ENCODE data around the gene GNB2.

GNB2 gene

DNA sequence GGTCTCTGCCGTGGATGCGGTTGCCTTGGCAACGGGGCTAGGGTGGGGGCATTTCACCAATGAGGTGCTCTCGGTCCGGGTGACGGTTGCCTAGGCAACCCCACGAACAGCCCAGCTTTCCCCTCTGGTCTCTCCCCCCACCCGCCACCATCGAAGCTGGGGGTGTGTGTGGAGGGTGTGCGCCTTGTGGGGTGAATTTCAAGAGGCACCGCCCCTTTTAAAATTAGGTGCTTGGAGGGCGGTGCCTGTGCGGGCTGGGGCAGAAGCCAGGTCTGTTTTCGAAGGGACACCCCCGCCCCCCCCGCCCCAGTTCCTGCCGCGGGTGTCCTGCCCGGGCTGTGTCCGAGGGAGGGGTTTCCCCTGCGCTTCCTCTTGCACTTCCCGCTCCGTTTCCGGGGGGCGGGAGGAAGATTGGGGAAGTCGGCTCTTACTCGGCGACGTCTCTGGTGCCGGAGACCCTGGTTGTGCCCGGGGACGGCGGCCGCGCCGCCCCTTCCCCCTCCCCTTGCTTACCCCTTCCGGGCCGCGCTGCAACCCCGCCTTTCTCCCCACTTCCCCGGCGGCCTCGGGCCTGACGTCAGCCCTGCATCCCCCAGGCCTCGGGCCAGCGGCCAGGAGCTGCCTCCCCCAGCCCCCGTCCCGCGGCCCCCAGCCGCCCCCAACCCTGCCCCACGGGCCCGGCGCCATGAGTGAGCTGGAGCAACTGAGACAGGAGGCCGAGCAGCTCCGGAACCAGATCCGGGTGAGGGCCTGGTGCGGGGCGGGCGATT lies 2.2 kb downstream of the GNB2 start:
- Histone ChIP-seq H3K27ac (no peak overlapping the region), H3K4me3 (ENCODE audit: low read depth, low read length) (peak overlapping the region; percentile 94), H3K27me3 (ENCODE audit: insufficient read depth, low read depth, severe bottlenecking) (no peaks in the 10 kb centered on the region), H3K9me3 (ENCODE audit: severe bottlenecking) (no peaks in the 10 kb centered on the region), H3K36me3 (peaks cover 39% of the 10 kb centered on the region)
- TF ChIP-seq, protein P1, sequence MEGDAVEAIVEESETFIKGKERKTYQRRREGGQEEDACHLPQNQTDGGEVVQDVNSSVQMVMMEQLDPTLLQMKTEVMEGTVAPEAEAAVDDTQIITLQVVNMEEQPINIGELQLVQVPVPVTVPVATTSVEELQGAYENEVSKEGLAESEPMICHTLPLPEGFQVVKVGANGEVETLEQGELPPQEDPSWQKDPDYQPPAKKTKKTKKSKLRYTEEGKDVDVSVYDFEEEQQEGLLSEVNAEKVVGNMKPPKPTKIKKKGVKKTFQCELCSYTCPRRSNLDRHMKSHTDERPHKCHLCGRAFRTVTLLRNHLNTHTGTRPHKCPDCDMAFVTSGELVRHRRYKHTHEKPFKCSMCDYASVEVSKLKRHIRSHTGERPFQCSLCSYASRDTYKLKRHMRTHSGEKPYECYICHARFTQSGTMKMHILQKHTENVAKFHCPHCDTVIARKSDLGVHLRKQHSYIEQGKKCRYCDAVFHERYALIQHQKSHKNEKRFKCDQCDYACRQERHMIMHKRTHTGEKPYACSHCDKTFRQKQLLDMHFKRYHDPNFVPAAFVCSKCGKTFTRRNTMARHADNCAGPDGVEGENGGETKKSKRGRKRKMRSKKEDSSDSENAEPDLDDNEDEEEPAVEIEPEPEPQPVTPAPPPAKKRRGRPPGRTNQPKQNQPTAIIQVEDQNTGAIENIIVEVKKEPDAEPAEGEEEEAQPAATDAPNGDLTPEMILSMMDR (IDR thresholded peaks at IDR 0.05; ENCODE audit: low read depth, low read length), result no peak
- peak; percentile 44 for DNase-seq

DNA sequence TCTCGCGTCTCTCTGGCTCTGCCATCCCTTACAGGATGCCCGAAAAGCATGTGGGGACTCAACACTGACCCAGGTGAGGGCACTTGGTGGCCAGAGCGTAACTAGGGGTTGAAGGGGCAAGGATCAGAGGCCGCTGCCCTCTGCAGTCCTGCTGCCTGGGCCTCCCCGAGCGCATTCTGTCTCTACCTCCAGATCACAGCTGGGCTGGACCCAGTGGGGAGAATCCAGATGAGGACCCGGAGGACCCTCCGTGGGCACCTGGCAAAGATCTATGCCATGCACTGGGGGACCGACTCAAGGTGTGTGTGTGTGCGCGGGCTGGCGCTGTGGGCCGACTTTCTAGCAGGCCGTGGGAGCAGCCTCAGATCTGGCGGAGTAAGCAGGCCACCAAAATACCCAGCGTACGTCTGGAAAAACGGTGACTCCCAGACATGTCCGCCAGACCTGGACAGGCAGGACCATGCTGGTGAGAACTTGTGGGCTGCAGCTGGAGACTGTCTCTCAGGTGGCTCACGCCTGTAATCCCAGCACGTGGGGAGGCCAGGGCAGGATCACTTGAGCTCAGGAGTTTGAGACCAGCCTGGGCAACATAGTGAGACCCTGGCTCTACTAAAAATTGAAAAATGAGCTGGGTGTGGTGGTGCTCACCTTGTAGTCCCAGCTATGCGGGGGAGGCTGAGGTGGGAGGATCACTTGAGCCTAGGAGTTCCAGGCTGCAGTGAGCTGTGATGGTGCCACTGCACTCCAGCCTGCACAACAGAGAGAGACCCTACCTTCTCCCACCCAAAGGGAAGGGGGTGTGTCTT lies 3.2 kb downstream of the GNB2 start:
- TF ChIP-seq, protein P1 (IDR thresholded peaks at IDR 0.05; ENCODE audit: low read depth, low read length), result no peak
- no peaks in the 10 kb centered on the region for H3K9me3 ChIP-seq (ENCODE audit: severe bottlenecking)
- no peak overlapping the region for H3K4me3 ChIP-seq (ENCODE audit: low read depth, low read length)
- no peaks in the 10 kb centered on the region for H3K27me3 ChIP-seq (ENCODE audit: insufficient read depth, low read depth, severe bottlenecking)
- H3K27ac ChIP-seq, result no peak overlapping the region
- DNase-seq, result no peak
- peaks cover 45% of the 10 kb centered on the region for H3K36me3 ChIP-seq

DNA sequence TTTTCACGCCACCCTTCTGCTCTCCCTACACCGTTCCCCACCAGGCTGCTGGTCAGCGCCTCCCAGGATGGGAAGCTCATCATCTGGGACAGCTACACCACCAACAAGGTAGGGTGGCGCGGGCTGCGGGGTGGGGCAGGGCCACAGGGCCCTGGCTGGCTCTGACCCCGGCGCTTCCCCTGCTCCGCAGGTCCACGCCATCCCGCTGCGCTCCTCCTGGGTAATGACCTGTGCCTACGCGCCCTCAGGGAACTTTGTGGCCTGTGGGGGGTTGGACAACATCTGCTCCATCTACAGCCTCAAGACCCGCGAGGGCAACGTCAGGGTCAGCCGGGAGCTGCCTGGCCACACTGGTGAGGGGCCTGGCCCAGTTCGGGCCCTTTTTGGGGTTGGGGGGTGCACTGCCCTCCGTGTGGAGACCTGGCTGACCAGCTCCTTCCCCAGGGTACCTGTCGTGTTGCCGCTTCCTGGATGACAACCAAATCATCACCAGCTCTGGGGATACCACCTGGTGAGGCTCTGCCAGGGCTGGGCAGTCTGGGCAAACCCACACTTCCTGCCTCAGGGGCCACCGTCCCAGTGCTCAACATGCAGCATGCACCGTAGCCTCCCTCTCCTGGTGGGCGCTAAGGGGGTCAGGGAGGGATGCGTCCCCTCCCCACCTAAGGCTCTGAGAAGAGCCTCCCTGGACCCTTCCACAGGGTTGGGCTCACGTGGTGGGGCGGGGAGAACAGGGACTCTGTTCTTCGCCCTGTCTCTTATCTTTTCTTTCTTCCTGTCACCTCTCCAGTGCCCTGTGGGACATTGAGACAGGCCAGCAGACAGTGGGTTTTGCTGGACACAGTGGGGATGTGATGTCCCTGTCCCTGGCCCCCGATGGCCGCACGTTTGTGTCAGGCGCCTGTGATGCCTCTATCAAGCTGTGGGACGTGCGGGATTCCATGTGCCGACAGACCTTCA lies 4.0 kb downstream of the GNB2 start:
- Histone ChIP-seq H3K4me3 (ENCODE audit: low read depth, low read length) (no peak overlapping the region), H3K27ac (no peak overlapping the region), H3K9me3 (ENCODE audit: severe bottlenecking) (no peaks in the 10 kb centered on the region), H3K36me3 (peaks cover 54% of the 10 kb centered on the region), H3K27me3 (ENCODE audit: insufficient read depth, low read depth, severe bottlenecking) (no peaks in the 10 kb centered on the region)
- no peak for DNase-seq
- TF ChIP-seq, protein P1 (IDR thresholded peaks at IDR 0.05; ENCODE audit: low read depth, low read length), result no peak

DNA sequence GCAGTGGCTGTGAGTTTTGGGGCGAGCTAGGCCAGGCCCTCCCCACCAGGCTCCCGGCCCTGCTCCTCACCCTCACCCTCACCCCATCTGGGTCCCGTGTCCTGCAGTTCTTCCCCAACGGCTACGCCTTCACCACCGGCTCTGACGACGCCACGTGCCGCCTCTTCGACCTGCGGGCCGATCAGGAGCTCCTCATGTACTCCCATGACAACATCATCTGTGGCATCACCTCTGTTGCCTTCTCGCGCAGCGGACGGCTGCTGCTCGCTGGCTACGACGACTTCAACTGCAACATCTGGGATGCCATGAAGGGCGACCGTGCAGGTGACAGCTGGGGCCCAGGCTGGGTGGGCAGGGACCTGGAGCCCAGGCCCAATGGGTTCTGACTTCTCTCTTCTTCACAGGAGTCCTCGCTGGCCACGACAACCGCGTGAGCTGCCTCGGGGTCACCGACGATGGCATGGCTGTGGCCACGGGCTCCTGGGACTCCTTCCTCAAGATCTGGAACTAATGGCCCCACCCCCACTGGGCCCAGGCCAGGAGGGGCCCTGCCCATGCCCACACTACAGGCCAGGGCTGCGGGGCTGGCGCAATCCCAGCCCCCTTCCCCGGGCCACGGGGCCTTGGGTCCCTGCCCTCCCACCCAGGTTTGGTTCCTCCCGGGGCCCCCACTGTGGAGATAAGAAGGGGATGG lies 4.9 kb downstream of the GNB2 start:
- Histone ChIP-seq H3K36me3 (peaks cover 62% of the 10 kb centered on the region), H3K27me3 (ENCODE audit: insufficient read depth, low read depth, severe bottlenecking) (no peaks in the 10 kb centered on the region), H3K4me3 (ENCODE audit: low read depth, low read length) (no peak overlapping the region), H3K27ac (no peak overlapping the region; the same call in 1 of the 2 replicates), H3K9me3 (ENCODE audit: severe bottlenecking) (no peaks in the 10 kb centered on the region)
- TF ChIP-seq, protein P1 (IDR thresholded peaks at IDR 0.05; ENCODE audit: low read depth, low read length), result no peak
- DNase-seq, result no peak
